ENCODE measurements around the gene ENG.

DNA sequence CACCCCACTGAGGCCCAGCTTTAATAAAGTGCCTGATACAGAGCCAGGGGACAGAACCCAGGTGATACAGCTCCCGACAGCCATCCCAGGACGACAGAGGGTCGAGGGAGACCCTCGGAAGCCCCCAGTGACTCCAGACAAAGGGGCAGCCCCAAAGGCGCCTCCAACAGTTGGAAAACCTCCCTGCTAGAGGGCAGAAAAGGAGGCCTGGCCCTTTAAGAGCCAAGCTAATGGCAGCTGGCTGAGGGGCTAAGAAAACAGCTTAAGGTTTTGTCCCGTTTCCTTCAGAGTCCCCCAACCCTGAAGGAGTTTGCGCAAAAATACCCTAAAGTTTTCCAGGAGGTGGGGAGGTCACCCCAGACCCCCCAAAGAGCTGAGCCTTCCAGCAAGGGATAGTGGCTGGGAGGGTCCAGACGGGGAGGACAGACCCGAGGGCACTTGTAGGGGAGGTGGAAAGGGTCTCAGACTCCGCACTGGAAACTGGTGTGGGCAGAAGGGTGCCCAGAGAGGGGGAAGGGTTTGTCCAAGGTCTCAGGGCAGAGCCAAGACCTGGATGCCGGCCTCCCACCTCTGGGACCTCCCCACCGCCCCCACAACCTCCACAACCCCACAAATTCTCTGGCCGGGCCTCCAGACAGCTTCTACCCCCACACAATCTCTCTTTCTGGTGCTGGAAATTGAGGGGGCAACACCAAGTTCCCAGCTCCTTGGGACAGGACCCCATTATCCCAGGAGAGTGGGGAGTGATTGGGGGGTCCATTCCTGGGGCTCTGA lies 31.2 kb upstream of the ENG start:
- TF ChIP-seq EP300 (IDR thresholded peaks at IDR 0.05) = no peak
- no peak for TF ChIP-seq POLR2A (IDR thresholded peaks at IDR 0.05)
- no peak for TF ChIP-seq CTCF (IDR thresholded peaks at IDR 0.05)

Measured in stomach (tissue), 4 donors.